Measurements from ENCODE around the gene FAM171A1. TPM values are rescaled to one million over a fixed set of nuclear protein-coding genes. Genes with fewer than 3 reads are reported as not detected.

The FAM171A1 gene
- total RNA-seq, 1 experiment from 2014 or later = 26.3 TPM

- Histone ChIP-seq H3K27me3 (replicated peaks; ENCODE audit: control insufficient read depth, insufficient read depth, low read length) (no peaks in the 10 kb centered on the region), H3K9me3 (no peaks in the 10 kb centered on the region), H3K4me1 (peaks cover 30% of the 10 kb centered on the region), H3K4me3 (ENCODE audit: low read depth, low read length) (no peak overlapping the region), H3K36me3 (ENCODE audit: control insufficient read depth, insufficient read depth, low read length) (no peaks in the 10 kb centered on the region)
- Mint-ChIP-seq H3K36me3 (ENCODE audit: insufficient read depth, unreplicated experiment) (no peaks in the 10 kb centered on the region), H3K4me1 (ENCODE audit: low read depth, unreplicated experiment) (peaks cover 34% of the 10 kb centered on the region), H3K4me3 (ENCODE audit: unreplicated experiment) (no peak overlapping the region), H3K27me3 (ENCODE audit: insufficient read depth, unreplicated experiment) (no peaks in the 10 kb centered on the region), H3K27ac (ENCODE audit: unreplicated experiment) (no peak overlapping the region), H3K9me3 (ENCODE audit: unreplicated experiment) (no peaks in the 10 kb centered on the region)
- BruUV-seq (replicated peaks) = no TSS peak
- no peak for TF ChIP-seq CTCF (IDR thresholded peaks at IDR 0.05; ENCODE audit: insufficient read depth in 1 of 2, low read depth in 1 of 2, low read length in 1 of 2, severe bottlenecking in 1 of 2, unreplicated experiment in 1 of 2)
- no peak for DNase-seq
- intact Hi-C loops (cut with micrococcal nuclease; ENCODE audit: unreplicated experiment) = no loop called here
- ChIA-PET POLR2A (no interaction called here), CTCF (no interaction called here)
Observed at GRCh38 chr10:15349112-15349511, 22.0 kb downstream of the FAM171A1 start.

- ChIA-PET POLR2A (no interaction called here), CTCF (no interaction called here)
- Histone ChIP-seq H3K4me3 (ENCODE audit: low read depth, low read length) (no peak overlapping the region), H3K9me3 (no peaks in the 10 kb centered on the region), H3K4me1 (peaks cover 26% of the 10 kb centered on the region), H3K27me3 (replicated peaks; ENCODE audit: control insufficient read depth, insufficient read depth, low read length) (no peaks in the 10 kb centered on the region), H3K36me3 (ENCODE audit: control insufficient read depth, insufficient read depth, low read length) (no peaks in the 10 kb centered on the region)
- H3K36me3 Mint-ChIP-seq (ENCODE audit: insufficient read depth, unreplicated experiment) = no peaks in the 10 kb centered on the region
- H3K4me3 Mint-ChIP-seq (ENCODE audit: unreplicated experiment) = no peak overlapping the region
- intact Hi-C loops (cut with micrococcal nuclease; ENCODE audit: unreplicated experiment) = no loop called here
- H3K27me3 Mint-ChIP-seq (ENCODE audit: insufficient read depth, unreplicated experiment) = no peaks in the 10 kb centered on the region
- H3K4me1 Mint-ChIP-seq (ENCODE audit: low read depth, unreplicated experiment) = peaks cover 36% of the 10 kb centered on the region
- no peak overlapping the region for H3K27ac Mint-ChIP-seq (ENCODE audit: unreplicated experiment)
- no peaks in the 10 kb centered on the region for H3K9me3 Mint-ChIP-seq (ENCODE audit: unreplicated experiment)
- DNase-seq = no peak
- no TSS peak for BruUV-seq (replicated peaks)
- TF ChIP-seq CTCF (IDR thresholded peaks at IDR 0.05; ENCODE audit: insufficient read depth in 1 of 2, low read depth in 1 of 2, low read length in 1 of 2, severe bottlenecking in 1 of 2, unreplicated experiment in 1 of 2) = no peak
Observed at GRCh38 chr10:15348579-15348978, 22.5 kb downstream of the FAM171A1 start.

GRCh38 chr10:15347150-15347549 is 23.9 kb downstream of the FAM171A1 start:
- H3K4me1 ChIP-seq = peaks cover 19% of the 10 kb centered on the region

More at GRCh38 chr10:15347150-15347549, 23.9 kb downstream of the FAM171A1 start:
- Mint-ChIP-seq H3K4me1 (ENCODE audit: low read depth, unreplicated experiment) (peaks cover 25% of the 10 kb centered on the region), H3K27ac (ENCODE audit: unreplicated experiment) (no peak overlapping the region), H3K4me3 (ENCODE audit: unreplicated experiment) (no peak overlapping the region), H3K27me3 (ENCODE audit: insufficient read depth, unreplicated experiment) (no peaks in the 10 kb centered on the region), H3K36me3 (ENCODE audit: insufficient read depth, unreplicated experiment) (no peaks in the 10 kb centered on the region), H3K9me3 (ENCODE audit: unreplicated experiment) (no peaks in the 10 kb centered on the region)
- Histone ChIP-seq H3K36me3 (ENCODE audit: control insufficient read depth, insufficient read depth, low read length) (no peaks in the 10 kb centered on the region), H3K27me3 (replicated peaks; ENCODE audit: control insufficient read depth, insufficient read depth, low read length) (no peaks in the 10 kb centered on the region), H3K9me3 (no peaks in the 10 kb centered on the region), H3K4me3 (ENCODE audit: low read depth, low read length) (no peak overlapping the region)
- no TSS peak for BruUV-seq (replicated peaks)
- POLR2A ChIA-PET = no interaction called here
- TF ChIP-seq CTCF (IDR thresholded peaks at IDR 0.05; ENCODE audit: insufficient read depth in 1 of 2, low read depth in 1 of 2, low read length in 1 of 2, severe bottlenecking in 1 of 2, unreplicated experiment in 1 of 2) = no peak
- no peak for DNase-seq
- CTCF ChIA-PET = interaction anchor here (1.0 kb wide), 1 partner anchor 23 kb away, joined by 3 read pairs; no protein-coding TSS in a partner anchor
- intact Hi-C loops (cut with micrococcal nuclease; ENCODE audit: unreplicated experiment) = no loop called here
